GM18520 (cell line): Measurements from ENCODE around the gene TTLL5.
"Not testable (repeated sequence)": the region's sequence is repeated elsewhere in the genome, so short reads cannot be mapped to it uniquely, and the experiment has no call there.

ENCODE experiments used
- ATAC-seq: cut with Tn5 transposase; IDR thresholded peaks from one replicate; pipeline ENCODE4 v1.9.1; 2021; ENCODE audit not compliant: unreplicated experiment

TTLL5 gene

DNA sequence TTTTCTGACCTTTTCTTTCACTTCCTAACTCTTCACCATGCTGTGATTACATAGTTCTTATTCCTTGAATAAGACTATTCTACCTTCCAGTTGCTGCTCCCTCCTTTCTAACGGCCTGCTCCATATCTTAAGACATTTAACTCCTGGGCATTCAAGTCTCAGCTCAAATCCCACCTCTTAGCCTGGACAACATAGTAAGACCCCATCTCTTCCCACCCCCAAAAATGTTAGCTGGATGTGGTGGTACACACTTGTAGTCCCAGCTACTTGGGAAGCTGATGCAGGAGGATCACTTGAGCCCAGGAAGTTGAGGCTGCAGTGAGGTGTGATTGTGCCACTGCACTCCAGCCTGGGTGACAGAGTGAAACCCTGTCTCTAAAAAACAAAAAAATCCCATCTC is 11.3 kb upstream of the TTLL5 start:
- ATAC-seq = no peak

DNA sequence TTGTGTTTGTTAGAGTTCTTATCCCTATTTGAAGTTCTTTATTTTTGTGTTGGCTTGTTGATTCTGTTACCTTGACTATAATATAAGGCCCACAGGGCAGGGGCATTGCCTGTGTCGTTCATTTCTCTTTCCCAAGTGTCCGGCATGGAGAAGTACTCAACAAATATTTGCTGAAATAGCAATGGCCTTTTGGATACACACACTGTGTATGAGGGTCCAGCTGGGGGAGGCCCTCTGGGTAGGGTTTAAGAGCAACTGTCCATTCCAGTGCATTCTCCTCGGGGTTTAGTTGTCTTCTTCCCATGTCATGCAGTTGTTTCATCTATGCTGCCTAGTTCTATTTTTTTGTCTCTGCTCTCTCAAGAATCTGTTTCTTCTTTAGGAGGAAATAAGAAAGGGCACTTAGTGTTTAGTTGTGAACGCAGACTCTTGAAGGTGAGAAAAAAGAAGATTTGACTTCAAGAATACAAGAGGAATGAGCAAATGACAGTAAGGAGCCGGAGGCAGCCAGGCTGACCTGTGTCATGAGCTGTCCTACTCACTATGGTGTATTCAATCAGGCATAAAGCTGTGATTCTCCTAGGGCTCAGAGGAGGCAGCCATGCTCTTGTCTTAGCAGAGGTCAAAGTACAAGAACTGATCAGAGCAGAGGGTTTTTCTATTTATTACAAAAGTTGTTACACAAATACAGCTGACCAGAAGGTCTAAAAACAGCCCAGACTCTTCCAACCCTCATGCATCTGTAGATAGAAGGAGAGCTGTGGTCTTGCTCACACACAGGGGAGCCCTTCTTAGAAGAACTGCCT is 10.6 kb upstream of the TTLL5 start:
- ATAC-seq = no peak

DNA sequence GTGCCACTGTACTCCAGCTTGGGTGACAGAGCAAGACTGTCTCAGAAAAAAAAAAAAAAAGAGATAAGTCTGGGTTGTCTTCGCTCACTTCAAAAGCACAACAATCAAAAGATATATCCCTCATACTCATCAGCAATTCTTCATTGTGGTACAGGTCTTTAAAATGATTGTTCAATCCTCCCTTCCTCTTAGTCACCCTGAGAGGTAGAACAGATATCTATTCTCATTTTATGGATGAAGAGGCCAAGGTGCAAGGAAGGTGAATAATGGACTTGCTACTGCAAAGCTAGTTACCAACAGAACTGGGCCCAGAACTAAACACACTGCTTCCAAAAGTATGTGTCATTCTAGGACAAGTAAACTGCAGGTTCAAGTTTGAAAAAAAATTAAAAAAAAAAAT is 7.5 kb upstream of the TTLL5 start:
- no peak for ATAC-seq

DNA sequence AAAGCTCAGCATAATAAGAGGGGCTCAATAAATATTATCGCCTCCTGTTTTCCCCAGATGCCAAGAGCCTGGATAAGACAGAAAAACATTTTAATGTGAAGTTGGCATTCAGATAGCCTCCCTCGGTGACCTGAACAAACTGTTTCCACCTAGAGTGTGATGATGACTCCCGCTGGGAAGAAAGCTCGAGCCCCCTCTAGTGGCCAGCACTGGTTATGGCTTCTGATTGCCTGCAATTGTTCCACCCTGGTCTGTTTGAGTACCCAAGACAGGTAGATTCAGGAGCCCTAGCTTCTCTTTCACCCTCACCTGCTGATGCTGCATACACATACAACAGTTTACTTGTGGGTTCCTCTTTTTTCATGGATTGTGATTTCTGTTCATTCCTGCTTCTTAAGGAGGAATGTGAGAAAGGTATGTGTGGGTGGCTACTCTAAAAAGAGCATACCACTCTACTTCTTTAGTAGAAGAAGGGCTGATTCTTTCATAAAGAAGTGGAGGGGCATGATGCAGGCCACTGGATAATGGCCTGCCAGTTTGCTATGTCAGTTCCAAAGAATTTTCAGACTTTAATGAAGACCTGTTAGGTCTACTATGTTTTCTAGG is 6.8 kb upstream of the TTLL5 start:
- ATAC-seq = peak; percentile 53

DNA sequence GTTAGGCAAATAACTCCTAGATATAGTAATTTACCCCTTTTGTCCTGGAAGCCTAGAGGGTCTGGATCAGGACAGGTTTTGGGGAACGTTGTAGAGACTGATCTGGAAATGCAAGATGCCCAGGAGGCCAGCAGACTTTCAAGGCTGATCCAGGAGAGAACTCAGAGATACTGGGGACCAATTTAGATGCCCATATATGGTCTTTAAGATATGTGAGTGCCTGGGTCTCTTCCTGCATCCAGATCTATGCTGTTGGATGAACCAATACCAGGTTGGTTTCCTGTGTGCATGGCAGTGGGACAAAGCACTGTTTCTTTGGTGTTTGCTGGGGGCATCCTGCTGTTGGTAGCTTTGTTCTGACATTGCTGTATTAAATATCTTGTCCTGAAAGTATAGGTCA is 5.8 kb upstream of the TTLL5 start:
- no peak for ATAC-seq

DNA sequence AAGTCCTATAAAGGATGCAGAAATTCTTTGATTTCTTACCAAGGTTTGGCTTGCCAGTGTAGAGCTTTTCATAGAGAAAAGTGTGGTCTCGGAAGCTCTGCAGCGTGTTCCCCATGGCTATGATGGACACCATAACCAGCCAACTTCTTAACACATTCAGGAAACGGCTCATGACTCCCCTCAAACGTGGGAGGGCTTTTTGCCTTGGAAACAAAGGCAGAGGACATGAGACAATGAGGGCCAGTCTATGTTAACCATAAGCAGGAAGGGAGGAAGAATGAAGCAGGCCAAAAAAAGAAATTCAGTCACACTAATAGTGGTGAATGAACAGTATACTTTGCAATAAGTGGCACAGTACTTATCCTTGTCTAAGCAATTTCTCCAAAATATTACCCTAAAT is 3.7 kb upstream of the TTLL5 start:
- no peak for ATAC-seq

DNA sequence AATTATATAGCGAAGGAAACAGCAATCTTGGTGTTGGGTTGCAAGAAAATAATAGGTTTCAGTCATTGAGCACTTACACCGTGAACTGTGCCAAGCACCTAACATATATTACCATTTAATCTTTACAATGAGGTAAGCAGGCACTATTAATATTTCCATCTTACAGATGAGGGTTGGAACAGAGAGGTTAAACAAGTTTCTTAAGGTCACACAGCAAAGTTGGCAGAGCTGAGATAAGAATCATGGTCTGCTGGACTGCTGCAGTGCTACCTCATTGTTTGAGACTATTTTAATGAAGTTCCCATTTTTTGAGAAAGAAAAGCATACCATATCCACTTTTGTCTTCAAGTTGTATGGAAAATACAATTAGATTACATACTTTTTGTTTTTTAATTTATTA is 2.1 kb upstream of the TTLL5 start:
- ATAC-seq = no peak

DNA sequence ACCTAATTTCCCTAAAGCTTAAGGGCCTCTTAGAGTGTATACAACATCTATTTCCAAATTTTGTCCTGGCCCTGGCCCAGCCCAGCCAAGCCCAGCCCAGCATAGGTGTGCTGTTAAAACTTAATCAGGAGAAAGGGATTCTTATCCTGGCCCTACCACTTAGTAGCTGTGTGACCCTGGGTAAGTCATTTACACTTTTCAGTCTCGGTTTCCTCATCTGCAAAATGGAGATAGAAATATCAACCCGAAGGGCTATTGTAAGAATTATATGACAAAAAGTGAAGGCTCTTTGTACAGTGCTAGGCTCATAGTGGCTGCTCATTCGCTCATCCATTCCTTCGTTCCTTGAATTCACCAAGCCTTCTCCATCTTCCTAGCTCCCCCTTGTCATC is 812 bp upstream of the TTLL5 start:
- no peak for ATAC-seq

DNA sequence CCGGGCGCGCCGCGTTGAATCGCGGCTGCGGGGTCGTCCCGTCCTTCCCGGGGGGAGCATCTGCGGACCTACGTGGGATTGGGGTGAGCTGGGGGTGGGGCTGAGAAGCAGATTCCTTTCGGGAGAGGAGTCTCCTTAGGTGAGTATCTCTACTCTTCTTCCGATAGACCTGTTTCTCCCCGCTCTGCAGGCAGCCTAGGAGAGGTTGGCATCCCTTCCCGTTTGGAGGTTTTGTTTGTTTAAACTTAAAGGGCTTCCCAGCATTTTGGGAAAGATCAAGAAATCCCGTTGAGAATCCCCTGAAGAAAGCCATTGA is 411 bp downstream of the TTLL5 start:
- ATAC-seq = no peak

DNA sequence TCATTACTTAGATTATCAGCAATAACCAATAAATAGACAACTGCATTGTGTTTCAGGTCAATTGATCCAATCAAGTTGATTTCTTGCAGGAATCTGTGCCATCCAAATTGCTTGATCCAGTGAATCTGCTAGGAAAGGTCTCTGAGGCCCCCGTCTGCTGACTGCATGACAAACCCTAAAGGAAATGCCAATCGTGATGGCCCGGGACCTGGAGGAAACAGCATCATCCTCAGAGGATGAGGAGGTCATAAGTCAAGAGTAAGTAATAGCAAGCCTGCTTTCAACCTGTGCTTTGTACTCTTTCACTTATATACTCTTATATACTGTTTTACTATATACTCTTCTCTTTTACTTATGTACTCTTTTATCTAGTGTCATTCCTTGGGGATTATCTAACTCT is 1.9 kb downstream of the TTLL5 start:
- no peak for ATAC-seq

DNA sequence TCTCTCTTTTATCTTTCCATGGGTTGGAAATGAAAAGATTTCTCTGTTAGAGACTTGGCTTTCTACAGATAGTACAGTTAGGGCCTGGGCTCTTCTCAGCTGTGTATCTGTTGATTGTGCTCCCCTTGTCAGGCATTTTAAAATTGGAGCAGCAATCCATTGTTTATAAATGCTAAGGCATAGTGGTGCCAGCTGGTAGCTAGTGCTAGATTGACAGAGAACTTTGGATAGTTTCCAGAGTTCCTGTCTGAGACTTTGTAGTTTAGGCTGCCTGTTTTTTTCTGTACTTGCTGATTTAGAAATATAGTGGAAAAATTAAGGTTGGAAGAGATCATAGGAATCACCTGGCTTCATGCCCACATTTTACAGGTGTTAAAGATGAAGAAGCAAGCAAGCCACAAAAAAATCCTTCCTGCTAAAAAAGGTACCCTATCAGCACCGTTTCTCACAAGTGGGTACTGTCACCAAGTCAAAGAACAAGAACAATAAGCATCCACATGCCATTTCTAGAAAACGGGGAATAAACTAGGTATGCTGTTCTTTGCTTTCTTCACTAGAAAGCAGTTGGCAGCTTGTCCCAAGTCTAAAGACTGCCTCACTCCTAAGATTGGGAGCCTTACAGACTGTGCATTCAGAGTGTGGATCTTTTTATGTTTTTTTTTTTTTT is 6.2 kb downstream of the TTLL5 start:
- no peak for ATAC-seq

DNA sequence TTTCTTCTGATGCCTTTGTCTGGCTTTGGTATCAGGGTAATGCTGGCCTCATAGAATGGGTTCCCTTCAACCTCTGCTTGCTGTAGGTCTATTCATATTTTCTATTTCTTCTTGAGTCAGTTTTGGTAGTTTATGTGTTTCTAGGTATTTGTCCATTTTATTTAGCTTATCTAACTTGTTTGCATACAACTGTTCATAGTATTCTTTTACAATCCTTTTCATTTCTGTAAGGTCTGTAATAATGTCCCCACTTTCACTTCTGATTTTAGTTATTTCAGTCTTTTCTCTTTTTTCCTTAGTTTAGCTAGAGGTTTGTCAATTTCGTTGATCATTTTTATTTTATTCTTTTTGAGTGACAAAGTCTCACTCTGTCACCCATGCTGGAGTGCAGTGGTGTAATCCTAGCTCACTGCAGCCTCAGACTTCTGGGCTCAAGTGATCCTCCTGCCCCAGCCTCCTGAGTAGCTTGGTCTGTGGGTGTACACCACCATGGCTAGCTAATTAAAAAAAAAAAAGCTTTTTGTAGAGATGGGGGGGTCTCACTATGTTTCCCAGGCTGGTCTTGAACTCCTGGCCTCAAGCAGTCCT is 11.7 kb downstream of the TTLL5 start:
- ATAC-seq = no peak

DNA sequence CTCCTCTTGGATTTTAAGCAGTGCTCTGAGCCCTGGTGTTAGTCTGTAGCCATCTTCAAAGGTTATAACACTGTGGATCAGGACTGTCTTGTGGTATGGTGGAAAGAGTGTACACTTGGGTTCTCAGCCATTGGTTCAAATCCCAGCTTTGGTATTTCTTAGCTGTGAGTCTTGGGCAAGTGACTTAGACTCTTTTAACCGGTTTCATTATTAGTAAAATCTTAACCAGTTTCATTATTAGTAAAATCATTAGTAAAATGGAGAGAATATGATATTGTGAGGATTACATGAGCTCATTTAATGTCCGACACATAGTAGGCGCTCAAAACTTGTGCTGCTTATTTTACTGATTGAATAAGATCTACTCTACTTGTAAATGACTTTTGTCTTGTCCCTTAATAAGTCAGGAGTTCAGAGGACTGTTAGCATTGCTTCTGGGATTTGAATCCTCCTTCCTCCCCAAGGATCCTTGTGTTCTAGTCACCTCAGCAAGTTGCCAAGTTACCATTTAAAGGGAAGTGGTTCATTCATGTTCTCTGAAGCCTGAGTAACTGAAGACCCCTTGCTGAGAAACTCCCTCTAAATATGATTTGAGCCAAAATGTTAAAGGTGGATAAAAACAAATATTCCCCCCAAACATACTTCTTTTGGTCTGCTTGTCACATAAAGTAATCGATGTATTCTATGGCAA is 12.4 kb downstream of the TTLL5 start:
- ATAC-seq = no peak

DNA sequence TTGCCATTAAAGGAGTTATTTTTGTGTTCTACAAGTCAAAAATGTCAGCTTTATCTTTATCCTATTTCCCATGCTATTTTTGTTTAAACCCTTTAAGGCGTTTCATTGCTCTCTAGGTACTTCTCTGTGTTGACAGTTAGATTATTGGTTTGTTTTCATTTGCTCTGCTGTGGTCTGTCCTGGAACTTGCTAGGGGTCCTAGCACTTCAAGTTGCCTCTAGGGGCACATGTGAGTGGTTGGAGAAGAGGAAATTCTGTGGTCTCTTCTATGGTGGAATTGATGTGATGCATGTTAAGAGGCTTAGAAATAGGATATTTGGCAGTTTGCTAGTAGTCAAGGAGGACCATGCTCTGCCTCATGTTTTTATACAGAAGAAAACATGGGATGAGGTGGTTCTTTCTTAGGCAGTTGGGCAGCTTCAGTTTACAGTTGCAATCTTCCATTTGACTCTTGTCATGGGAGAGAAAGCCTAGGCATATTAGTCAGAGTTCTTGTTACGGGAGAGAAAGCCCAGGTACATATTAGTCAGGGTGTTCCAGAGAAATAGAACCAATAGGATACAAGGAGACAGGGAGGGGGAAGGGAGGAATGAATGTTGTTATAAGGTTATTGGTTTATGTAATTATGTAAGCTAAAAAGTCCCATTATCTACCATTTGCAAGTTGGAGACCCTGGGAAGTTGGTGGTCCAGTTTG is 14.4 kb downstream of the TTLL5 start:
- no peak for ATAC-seq

DNA sequence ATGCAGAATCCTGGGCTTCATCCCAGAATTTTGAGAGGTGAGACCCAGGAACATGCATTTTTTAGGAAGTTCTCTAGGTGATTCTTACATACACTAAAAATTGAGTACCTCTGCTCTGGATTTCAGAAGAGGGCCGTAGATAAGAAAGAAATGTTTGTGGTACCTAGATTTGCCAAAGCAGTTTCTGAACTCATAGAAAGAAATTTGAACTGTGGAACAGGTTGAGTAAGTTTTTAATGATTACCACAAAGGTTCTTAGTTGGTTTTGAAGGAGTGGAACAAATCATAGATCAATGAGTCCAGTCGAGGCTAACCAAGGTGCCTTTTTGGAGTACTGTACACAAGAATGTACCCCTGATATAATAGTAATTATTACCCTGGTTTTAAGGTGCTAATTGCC is 24.9 kb downstream of the TTLL5 start:
- ATAC-seq = no peak

DNA sequence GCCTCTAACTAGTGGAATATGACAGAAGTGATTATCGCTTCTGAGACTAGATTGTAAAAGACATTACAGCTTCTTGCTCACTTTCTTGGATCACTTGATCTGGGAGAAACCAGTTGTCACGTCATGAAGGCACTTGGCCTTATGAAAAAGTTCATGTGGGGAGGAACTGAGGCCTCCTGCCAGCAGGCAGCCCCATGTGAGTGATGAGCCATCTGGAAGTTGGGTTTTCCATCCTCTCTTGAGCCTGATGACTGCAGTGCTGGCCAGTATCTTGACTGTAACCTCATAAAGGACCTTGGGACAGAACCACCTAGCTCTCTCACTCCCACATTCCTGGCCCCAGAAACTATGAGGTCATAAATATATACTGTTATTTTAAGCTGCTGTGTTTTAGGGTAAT is 28.0 kb downstream of the TTLL5 start:
- no peak for ATAC-seq

DNA sequence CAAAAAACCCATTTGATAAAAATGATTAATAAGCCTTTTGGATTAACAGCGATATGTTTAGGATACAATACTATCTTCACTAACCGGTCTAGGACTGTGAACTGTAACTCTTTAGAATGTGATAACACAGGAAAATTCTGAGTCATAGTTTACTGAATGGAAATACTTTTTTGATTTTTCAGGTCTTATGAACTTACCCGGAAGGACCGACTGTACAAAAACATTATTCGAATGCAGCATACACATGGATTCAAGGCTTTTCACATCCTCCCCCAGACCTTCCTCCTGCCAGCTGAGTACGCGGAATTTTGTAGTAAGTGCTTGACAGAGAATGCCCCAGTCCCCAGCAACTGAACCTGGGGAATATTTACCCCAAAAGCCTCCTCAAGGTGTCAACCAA is 29.0 kb downstream of the TTLL5 start:
- no peak for ATAC-seq

DNA sequence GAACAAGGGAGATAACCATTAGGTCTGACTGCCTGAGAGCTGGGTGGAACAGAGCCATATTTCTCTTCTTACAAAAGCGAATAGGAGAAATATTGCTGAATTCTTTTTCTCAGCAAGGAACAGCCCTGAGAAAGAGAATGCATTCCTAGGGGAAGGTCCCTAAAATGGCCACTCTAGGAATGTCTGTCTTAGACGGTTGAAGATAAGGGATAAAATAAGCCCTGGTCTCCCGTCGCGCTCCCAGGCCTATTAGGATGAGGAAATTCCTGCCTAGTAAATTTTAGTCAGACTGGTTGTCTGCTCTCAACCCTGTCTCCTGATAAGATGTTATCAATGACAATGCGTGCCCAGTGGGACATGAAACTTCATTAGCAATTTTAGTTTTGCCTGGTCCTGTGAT is 34.0 kb downstream of the TTLL5 start:
- ATAC-seq = not testable (repeated sequence)

DNA sequence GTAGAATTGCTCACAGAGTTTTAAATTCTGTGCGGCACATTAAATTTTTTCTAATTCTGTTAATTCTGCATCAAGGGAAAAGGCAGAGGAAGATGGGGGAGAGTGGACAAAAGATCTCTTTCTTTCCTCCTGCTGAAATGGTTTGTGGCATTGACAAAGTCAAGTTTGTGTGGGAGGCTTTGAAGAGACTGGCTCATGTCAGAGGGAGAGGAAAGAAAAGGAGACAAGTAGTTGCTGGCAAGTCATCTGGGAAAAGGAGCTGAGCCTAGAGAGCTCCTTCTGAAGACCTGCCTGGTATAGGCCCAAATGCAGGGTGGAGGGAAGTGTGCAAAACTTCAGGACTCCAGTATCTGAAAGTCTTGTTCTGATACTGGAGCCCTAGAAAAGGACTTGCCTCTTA is 36.3 kb downstream of the TTLL5 start:
- no peak for ATAC-seq

DNA sequence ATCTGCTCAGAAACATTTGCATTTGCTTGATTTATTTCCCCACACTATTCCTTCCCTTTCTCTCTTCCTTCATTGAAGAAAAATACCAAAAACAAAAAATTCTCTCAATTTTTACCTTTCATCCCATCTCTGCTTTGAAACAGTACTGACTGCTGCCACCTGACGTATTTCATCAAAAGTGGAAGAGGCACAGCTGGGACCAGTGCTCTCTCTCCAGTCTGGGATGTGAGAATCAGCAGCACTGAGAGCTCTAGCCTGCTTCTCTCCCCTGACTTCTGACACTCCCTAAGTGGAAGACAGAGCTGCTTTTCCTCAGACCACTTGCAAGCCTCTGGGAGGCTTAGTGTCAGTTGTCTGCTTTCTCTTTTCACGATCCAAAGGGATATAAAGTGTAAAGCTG is 36.9 kb downstream of the TTLL5 start:
- no peak for ATAC-seq

DNA sequence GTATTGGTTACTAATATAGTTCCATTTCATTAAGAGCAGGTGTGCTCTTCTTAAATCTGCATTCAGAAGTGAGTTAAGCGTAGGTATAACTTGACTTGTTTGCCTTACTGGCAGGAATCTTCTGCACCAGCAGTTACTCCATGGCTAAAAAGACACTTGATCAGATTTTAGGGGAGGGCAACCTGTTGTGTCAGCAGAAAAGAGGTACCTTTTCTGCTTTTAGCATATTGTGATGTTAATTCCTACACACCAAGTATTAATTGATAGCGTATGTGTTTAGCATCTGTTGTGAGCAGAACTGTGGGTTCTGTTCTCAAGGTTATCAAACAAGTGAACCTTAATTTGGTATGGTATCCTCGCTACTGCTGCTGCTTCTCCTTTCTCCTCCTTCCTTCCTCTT is 38.3 kb downstream of the TTLL5 start:
- no peak for ATAC-seq
